OCI-LY7 (cell line): ENCODE measurements around the gene ZNF254. TPM values are rescaled to one million over a fixed set of nuclear protein-coding genes. Genes with fewer than 3 reads are reported as not detected.

Experiments used
- BruUV-seq: library from RNA; stranded (reverse); fragments of 400-500 nt; replicated peaks from 2 replicates; lab custom pipeline; 2021; lab: Mats Ljungman, UMichigan
- CTCF ChIA-PET: fragments of 300-600 bp; sonication (Branson Sonifier 250); formaldehyde crosslinking; loops from one replicate; lab custom pipeline; 2022; ENCODE audit warnings: antibody characterized with exemption; ENCODE audit not compliant: unreplicated experiment; lab: Charles Lee
- POLR2A ChIA-PET: fragments of 300-600 bp; sonication (Branson Sonifier 250); formaldehyde crosslinking; loops from one replicate; lab custom pipeline; 2022; ENCODE audit warnings: antibody characterized with exemption; lab: Charles Lee
- DNase-seq: peaks from one replicate; pipeline ENCODE4 v3.0.0-alpha.2; 2015; ENCODE audit warnings: low spot score
- H2AFZ ChIP-seq: fragments of 200-600 bp; sonication (generic), shearing (Covaris generic); 2 replicates; pipeline ENCODE4 v1.6.1; 2014; ENCODE audit warnings: mild to moderate bottlenecking, antibody characterized with exemption, low read length, moderate library complexity
- H3K27ac ChIP-seq: fragments of 200-600 bp; sonication (generic); 2 replicates; pipeline ENCODE4 v1.5.1; 2014; ENCODE audit warnings: mixed run types, low read depth, mild to moderate bottlenecking, moderate library complexity, low read length, inconsistent platforms; ENCODE audit not compliant: poor library complexity, severe bottlenecking
- H3K36me3 ChIP-seq: fragments of 200-600 bp; sonication (generic); 2 replicates; pipeline ENCODE4 v1.6.1; 2014; ENCODE audit warnings: mild to moderate bottlenecking, antibody characterized with exemption, low read length, moderate library complexity, mixed read lengths; ENCODE audit not compliant: insufficient read depth
- H3K4me1 ChIP-seq: fragments of 200-600 bp; sonication (generic); 2 replicates; pipeline ENCODE4 v1.5.1; 2014; ENCODE audit warnings: mild to moderate bottlenecking, low read length; ENCODE audit not compliant: insufficient read depth, poor library complexity, severe bottlenecking
- H3K4me2 ChIP-seq: fragments of 200-600 bp; sonication (generic); 2 replicates; pipeline ENCODE4 v1.6.1; 2014; ENCODE audit warnings: mild to moderate bottlenecking, low read length
- H3K4me3 ChIP-seq: fragments of 200-600 bp; sonication (generic); 2 replicates; pipeline ENCODE4 v1.5.1; 2014; ENCODE audit warnings: mild to moderate bottlenecking, low read depth, low read length; ENCODE audit not compliant: poor library complexity, severe bottlenecking
- H3K79me2 ChIP-seq: fragments of 200-600 bp; sonication (generic); 2 replicates; pipeline ENCODE4 v1.6.1; 2016; ENCODE audit warnings: low read depth, mild to moderate bottlenecking, low read length, moderate library complexity, mixed read lengths; ENCODE audit not compliant: insufficient read depth
- H3K9me2 ChIP-seq: fragments of 200-600 bp; sonication (generic); 2 replicates; pipeline ENCODE4 v1.6.1; 2016; ENCODE audit warnings: mild to moderate bottlenecking, low read length, mixed read lengths; ENCODE audit not compliant: insufficient read depth
- H3K9me3 ChIP-seq: fragments of 200-600 bp; sonication (generic); 2 replicates; pipeline ENCODE4 v1.6.1; 2014; ENCODE audit warnings: mild to moderate bottlenecking, mixed run types, low read length, mixed read lengths
- H4K20me1 ChIP-seq: fragments of 200-600 bp; sonication (generic); 2 replicates; pipeline ENCODE4 v1.6.1; 2014; ENCODE audit warnings: mild to moderate bottlenecking, antibody characterized with exemption, low read length, moderate library complexity, mixed read lengths; ENCODE audit not compliant: insufficient read depth
- EZH2phosphoT487 ChIP-seq: fragments of 200-600 bp; sonication (generic); IDR thresholded peaks from 2 replicates; pipeline ENCODE4 v1.6.1; 2018; ENCODE audit warnings: low read depth, borderline replicate concordance, mild to moderate bottlenecking, mixed run types, antibody characterized with exemption, low read length, moderate library complexity, mixed read lengths
- intact Hi-C: fragments of 100-400 bp; cut with micrococcal nuclease; formaldehyde crosslinking; loops from one replicate; pipeline ENCODE4 v1.10.0; 2022; ENCODE audit not compliant: unreplicated experiment
- total RNA-seq, 2 experiments: library from RNA; depleted of rRNA in 1 of 2; stranded (reverse); fragments of >200 nt in 1 of 2; shearing (Covaris generic) in 1 of 2; gene quantifications; 2 replicates each; pipeline ENCODE4 v1.2.3, GENCODE V29; 2014 to 2022
- TF ChIP-seq, protein P1 (sequence below): fragments of 200-600 bp; sonication (generic); conservative IDR thresholded peaks from 2 replicates; pipeline ENCODE4 v1.5.1; 2014; ENCODE audit warnings: mild to moderate bottlenecking, antibody characterized with exemption, low read length, moderate library complexity, mixed read lengths

Gene ZNF254
- total RNA-seq, 2 experiments from 2014 or later = 10.1 to 12.2 TPM

DNA sequence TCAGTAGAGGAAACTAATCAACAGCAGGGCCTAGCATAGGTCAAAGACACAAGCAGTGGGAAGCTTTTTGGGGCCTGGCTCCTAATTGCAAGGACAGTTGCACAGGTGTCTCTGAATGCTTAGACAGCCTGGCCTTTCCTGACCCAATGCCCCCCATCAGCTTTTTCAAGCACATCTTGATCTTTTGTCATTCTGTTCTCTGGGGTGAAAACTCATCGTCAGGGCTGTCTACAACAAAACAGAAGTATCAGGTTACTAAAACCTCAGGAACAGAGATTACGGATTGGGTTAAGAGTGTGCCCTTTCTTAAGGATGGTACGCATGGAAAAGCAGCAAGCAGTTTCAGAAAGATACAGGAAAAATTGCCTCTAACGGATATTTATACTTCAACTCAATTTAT is 8.3 kb upstream of the ZNF254 start:
- no peak for DNase-seq
- ChIA-PET CTCF (no interaction called here), POLR2A (interaction anchor here (0.6 kb wide), 1 partner anchor 1468 kb away, joined by 4 read pairs; no protein-coding TSS in a partner anchor)
- H3K4me3 ChIP-seq = no peak overlapping the region
- no peak overlapping the region for H3K4me2 ChIP-seq
- H3K36me3 ChIP-seq = no peaks in the 10 kb centered on the region; the same call in 1 of the 2 replicates
- H3K9me3 ChIP-seq = no peaks in the 10 kb centered on the region
- intact Hi-C loops = no loop called here
- H3K4me1 ChIP-seq = no peaks in the 10 kb centered on the region
- no peaks in the 10 kb centered on the region for H3K79me2 ChIP-seq
- no peaks in the 10 kb centered on the region for H3K9me2 ChIP-seq
- no peak for TF ChIP-seq EZH2phosphoT487
- TF ChIP-seq, protein P1, sequence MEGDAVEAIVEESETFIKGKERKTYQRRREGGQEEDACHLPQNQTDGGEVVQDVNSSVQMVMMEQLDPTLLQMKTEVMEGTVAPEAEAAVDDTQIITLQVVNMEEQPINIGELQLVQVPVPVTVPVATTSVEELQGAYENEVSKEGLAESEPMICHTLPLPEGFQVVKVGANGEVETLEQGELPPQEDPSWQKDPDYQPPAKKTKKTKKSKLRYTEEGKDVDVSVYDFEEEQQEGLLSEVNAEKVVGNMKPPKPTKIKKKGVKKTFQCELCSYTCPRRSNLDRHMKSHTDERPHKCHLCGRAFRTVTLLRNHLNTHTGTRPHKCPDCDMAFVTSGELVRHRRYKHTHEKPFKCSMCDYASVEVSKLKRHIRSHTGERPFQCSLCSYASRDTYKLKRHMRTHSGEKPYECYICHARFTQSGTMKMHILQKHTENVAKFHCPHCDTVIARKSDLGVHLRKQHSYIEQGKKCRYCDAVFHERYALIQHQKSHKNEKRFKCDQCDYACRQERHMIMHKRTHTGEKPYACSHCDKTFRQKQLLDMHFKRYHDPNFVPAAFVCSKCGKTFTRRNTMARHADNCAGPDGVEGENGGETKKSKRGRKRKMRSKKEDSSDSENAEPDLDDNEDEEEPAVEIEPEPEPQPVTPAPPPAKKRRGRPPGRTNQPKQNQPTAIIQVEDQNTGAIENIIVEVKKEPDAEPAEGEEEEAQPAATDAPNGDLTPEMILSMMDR = no peak
- no TSS peak for BruUV-seq
- H2AFZ ChIP-seq = no peak overlapping the region
- no peaks in the 10 kb centered on the region for H4K20me1 ChIP-seq
- H3K27ac ChIP-seq = no peak overlapping the region

GRCh38 chr19:24081056-24081455 is 5.9 kb upstream of the ZNF254 start:
- H3K27ac ChIP-seq = no peak overlapping the region
- no peaks in the 10 kb centered on the region for H3K9me3 ChIP-seq
- ChIA-PET CTCF (no interaction called here), POLR2A (no interaction called here)
- no peaks in the 10 kb centered on the region for H3K36me3 ChIP-seq
- no peaks in the 10 kb centered on the region for H4K20me1 ChIP-seq
- BruUV-seq = no TSS peak
- H3K4me3 ChIP-seq = no peak overlapping the region
- TF ChIP-seq EZH2phosphoT487 = no peak
- TF ChIP-seq, protein P1 = no peak
- DNase-seq = no peak
- no peak overlapping the region for H3K4me2 ChIP-seq
- H2AFZ ChIP-seq = no peak overlapping the region
- H3K79me2 ChIP-seq = no peaks in the 10 kb centered on the region
- H3K4me1 ChIP-seq = no peaks in the 10 kb centered on the region
- no peaks in the 10 kb centered on the region for H3K9me2 ChIP-seq
- intact Hi-C loops = no loop called here

DNA sequence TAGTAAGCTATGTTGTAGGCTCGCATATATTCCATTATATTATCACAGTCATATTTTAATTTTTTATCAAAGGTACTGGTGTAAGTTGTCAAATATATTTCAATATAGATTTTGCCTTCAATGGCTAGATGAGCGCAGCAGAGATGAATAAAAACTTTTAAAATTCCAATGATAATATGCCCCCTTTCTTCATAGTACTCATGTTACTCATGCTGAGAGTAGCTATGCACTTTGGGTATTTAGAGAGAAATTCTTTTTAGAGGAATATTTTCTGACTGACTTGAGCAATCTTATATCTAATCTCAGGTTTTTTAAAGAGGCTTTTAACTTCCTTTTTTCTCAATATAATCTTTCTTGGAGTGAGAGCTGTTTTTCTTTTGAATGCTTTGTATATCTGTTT is 11.4 kb downstream of the ZNF254 start:
- Histone ChIP-seq H3K27ac (no peak overlapping the region), H3K4me3 (no peak overlapping the region), H2AFZ (no peak overlapping the region), H3K4me2 (no peak overlapping the region), H3K4me1 (no peaks in the 10 kb centered on the region), H3K79me2 (peaks cover 60% of the 10 kb centered on the region), H3K9me2 (no peaks in the 10 kb centered on the region), H4K20me1 (no peaks in the 10 kb centered on the region), H3K9me3 (peaks cover 23% of the 10 kb centered on the region; the same call in 1 of the 2 replicates), H3K36me3 (peaks cover 60% of the 10 kb centered on the region)
- no peak for TF ChIP-seq EZH2phosphoT487
- TF ChIP-seq, protein P1 = no peak
- intact Hi-C loops = no loop called here
- DNase-seq = no peak
- CTCF ChIA-PET = no interaction called here
- BruUV-seq = no TSS peak
- POLR2A ChIA-PET = interaction anchor here (0.7 to 1.3 kb wide), 2 partner anchors 129 to 798 kb away, joined by 3 to 4 read pairs; no protein-coding TSS in a partner anchor
